WI38 (cell line): Measurements from ENCODE around the gene SPR.

Experiments used
- H3K4me3 ChIP-seq: 2 replicates; pipeline ENCODE4 v1.5.1; 2011; ENCODE audit warnings: low read depth, mild to moderate bottlenecking, control low read depth, low read length
- CTCF ChIP-seq: IDR thresholded peaks from 2 replicates; pipeline ENCODE4 v1.5.1; 2012; ENCODE audit warnings: low read depth, mild to moderate bottlenecking, control low read depth, low read length

The SPR gene

GRCh38 chr2:72921853-72922252 is 34.6 kb downstream of the SPR start:
- no peak for TF ChIP-seq CTCF
- no peak overlapping the region for H3K4me3 ChIP-seq

- no peak for TF ChIP-seq CTCF
- H3K4me3 ChIP-seq = no peak overlapping the region
Observed at GRCh38 chr2:72923833-72924352, 36.7 kb downstream of the SPR start.

- no peak for TF ChIP-seq CTCF
- H3K4me3 ChIP-seq = no peak overlapping the region
Observed at GRCh38 chr2:72924353-72925240, 37.4 kb downstream of the SPR start.

- no peak for TF ChIP-seq CTCF
- no peak overlapping the region for H3K4me3 ChIP-seq
Observed at GRCh38 chr2:72925328-72925943, 38.2 kb downstream of the SPR start.

- no peak overlapping the region for H3K4me3 ChIP-seq
- no peak for TF ChIP-seq CTCF
Observed at GRCh38 chr2:72926368-72926767, 39.2 kb downstream of the SPR start.

GRCh38 chr2:72926811-72927465 is 39.7 kb downstream of the SPR start:
- no peak for TF ChIP-seq CTCF
- no peak overlapping the region for H3K4me3 ChIP-seq
